Measurements from ENCODE around the gene SAP30L. TPM values are rescaled to one million over a fixed set of nuclear protein-coding genes. Genes with fewer than 3 reads are reported as not detected.

The SAP30L gene
- polyA plus RNA-seq, 3 donors, result 54.5 to 55.1 (median 54.5) TPM

DNA sequence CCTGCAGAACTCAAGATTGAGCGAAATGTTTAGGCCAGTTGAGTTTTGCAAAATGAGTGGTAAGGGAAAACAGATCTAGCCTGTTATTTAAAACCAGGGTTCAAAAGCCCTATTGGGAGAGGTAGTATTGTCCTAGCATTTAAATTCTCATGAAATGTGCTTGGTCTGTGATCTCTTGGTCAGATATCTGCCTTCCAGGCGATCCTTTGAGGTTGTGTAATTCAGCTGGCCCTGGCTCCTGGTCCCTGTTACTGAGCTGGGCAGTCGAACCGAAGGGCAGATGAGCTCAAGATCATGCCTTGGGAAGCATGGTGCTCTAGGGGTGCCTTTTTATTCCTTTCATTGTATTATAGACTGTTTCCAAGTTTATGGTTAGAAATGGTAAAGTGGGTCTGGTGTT is 14.4 kb downstream of the SAP30L start:
- DNase-seq (ENCODE audit: low read depth in 3 of 3, low spot score in 2 of 3), result no peak

DNA sequence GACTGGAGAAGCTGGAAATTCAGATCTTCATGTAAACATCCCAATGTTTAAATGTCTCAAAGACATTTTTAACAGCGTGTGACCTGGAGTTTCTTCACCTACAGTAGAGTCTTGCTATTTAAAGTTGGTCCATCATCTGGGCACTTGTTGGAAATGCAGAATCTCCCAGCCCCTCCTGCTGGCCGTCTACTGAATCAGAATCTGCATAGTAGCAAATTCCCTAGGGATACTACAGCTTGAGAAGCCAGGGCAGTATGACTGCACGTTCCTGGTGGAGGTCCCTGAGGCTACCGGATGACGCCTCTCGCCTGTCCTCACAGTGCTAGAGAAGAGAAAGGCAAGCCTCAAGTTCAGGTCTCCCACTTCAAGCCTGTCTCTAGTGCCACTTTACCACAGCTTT is 15.7 kb downstream of the SAP30L start:
- DNase-seq (ENCODE audit: low read depth in 3 of 3, low spot score in 2 of 3), result no peak

DNA sequence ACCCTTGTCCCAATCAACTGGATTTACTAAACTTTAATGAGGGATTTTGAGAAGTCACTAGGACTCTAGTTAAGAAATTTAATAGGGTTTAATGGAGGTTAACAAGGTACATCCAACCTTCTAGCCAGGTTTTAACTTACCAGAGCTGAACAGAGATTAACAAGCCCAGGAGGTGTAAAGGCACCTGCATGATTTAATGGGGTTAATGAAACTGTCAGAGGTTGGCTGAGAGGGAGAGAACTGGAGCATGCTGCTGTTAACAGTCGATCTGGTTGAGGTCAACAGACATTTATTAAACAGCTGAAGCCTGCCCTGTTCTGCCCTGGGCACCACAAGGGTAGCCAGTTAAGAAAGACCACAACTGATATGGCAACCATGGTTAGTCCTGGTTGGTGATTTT is 18.6 kb downstream of the SAP30L start:
- DNase-seq (ENCODE audit: low read depth in 3 of 3, low spot score in 2 of 3), result no peak

GRCh38 chr5:154465169-154465568 is 19.4 kb downstream of the SAP30L start:
- no peak for DNase-seq (ENCODE audit: low read depth in 3 of 3, low spot score in 2 of 3)

DNA sequence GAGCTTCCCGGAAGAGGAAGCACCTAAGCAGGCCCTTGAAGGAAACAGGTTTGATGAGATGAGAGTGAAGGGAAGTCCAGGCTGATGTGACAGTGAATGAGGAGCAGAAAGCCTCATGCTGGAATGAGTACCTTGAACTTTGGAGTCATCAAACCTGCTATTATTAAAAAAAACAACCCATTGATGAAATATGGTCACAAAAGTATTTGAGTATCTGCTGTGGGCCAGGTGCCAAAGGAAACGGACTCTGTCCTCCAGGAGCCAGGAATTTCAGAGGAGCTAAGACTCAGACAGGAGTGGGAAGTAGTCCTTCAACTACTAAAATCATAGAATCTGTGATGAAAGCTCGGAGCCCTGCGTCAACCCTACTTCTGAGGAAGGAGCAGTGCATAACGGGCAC is 20.4 kb downstream of the SAP30L start:
- DNase-seq (ENCODE audit: low read depth in 3 of 3, low spot score in 2 of 3), result no peak

DNA sequence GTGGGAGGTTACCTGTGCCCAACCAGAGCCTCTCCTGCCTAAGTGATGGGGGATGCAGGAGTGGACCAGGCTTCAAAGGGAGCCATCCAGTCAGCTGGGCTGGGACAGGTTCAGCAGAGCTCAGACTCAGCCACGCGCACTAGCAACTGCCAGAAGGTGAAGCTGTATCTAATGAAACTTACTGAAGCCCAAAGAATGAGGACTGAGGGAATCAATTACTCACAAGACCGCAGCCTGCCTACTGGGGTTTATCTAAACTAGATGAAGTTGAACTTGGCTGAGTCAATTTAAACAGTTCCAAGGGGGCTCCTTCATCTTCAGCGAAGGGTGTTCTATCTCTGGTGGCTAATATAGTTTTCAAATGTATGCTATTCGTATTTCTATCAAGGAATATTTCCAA is 20.9 kb downstream of the SAP30L start:
- no peak for DNase-seq (ENCODE audit: low read depth in 3 of 3, low spot score in 2 of 3)

DNA sequence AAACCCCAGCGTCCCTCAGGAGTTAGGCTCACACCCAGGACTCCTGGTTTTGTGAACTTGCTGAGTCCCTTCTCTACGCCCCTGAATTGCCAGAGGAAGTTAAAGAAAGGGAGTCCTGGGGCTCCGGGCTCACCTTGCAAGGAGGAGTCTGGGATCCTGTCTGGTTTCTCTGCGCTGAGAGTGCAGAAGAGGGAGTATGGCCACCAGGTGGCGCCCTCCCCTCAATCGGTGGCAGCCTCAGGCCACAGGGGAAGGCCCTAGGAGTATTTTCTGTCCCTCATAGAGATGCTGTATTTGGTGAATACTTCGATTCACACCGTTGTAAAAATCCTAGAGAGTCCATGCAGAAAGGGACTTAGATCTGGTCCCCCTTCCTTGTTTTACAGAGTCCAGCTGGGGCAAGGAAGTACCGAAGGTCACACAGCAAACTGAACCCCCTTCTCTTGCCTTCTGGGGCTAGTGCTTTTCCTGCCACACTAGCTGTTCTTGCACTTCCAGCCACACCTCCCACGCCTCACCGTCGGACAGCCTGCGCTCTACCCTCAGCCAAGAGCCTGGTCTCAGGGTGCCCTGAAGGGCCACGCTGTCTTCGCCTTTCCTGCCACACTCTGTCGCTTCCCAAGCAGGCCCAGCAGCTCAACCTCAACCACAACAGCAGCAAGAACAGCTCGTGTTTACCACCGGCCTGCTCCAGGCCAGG is 22.0 kb downstream of the SAP30L start:
- no peak for DNase-seq (ENCODE audit: low read depth in 3 of 3, low spot score in 2 of 3)

GRCh38 chr5:154470137-154470536 is 24.3 kb downstream of the SAP30L start:
- no peak for DNase-seq (ENCODE audit: low read depth in 3 of 3, low spot score in 2 of 3)

- DNase-seq (ENCODE audit: low read depth in 3 of 3, low spot score in 2 of 3), result no peak
Measured at GRCh38 chr5:154470947-154471870, 25.4 kb downstream of the SAP30L start.

- no peak for DNase-seq (ENCODE audit: low read depth in 3 of 3, low spot score in 2 of 3)
Measured at GRCh38 chr5:154472871-154473580, 27.2 kb downstream of the SAP30L start.

GRCh38 chr5:154473581-154474283 is 27.9 kb downstream of the SAP30L start:
- no peak for DNase-seq (ENCODE audit: low read depth in 3 of 3, low spot score in 2 of 3)

GRCh38 chr5:154474396-154475334 is 28.9 kb downstream of the SAP30L start:
- DNase-seq (ENCODE audit: low read depth in 3 of 3, low spot score in 2 of 3), result no peak

DNA sequence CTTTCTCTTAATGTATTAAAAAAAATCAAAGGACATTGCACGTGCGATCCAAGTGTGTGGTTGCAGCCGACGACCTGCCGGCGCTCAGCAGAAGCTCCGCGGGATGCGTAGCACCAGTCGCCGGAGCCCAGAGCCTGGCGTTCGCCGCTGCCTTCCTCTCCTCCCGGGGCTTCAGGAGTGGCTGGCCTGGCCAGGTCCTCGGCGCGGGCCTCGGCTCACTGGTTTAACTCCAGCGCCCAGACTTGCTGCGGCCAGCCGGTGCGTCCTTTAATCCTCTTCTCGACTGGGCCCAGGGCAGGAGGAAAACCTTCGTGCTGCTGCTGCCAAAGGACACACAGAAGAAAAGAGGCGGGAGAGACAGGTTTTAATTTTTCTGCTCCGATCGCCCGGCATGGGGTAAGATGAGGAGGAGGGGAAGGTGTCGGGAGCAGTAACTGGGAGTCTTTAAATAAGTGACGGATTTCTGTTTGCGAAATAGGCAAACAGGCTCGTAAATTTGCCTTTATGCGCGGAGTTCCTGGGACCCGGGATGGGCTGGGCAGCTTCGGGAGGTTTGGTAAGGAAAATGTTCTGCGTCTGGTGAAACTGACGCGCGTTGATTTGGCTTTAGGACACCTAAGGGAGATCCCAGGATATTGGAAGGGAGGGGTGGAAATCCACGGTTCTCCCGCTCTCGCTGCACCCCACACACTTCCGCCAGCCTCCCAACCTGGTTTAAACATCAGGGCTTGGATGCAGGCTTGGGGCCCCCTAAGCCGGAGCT is 30.0 kb downstream of the SAP30L start:
- DNase-seq (ENCODE audit: low read depth in 3 of 3, low spot score in 2 of 3), result no peak

- DNase-seq (ENCODE audit: low read depth in 3 of 3, low spot score in 2 of 3), result no peak
Measured at GRCh38 chr5:154476354-154477205, 30.8 kb downstream of the SAP30L start.

GRCh38 chr5:154477382-154478223 is 31.8 kb downstream of the SAP30L start:
- DNase-seq (ENCODE audit: low read depth in 3 of 3, low spot score in 2 of 3), result no peak

DNA sequence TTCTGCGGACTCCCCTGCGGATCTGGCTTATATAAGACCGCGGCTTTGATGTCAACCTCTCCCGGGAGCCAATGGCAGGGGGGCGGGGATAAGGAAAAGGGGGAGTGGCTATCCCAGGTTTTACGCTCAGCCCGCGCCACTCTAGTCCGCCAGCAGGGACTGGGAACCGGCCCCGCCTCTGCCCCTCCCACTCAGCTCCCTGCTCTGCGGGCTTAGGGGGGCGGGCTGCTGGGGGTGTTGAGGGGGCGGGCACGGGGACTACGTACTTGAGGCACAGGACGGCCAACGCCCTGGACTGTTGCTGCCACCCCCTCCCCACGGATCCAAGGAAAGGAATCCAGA is 32.4 kb downstream of the SAP30L start, which contains the start of gene HAND1:
TSS of gene HAND1 (minus strand) at position 4 of the 342 bp plus-strand sequence. CDS start 219 bp downstream, outside the sequence.
- DNase-seq (ENCODE audit: low read depth in 3 of 3, low spot score in 2 of 3), result no peak

GRCh38 chr5:154478752-154479159 is 33.0 kb downstream of the SAP30L start:
- DNase-seq (ENCODE audit: low read depth in 3 of 3, low spot score in 2 of 3), result no peak

All from right renal cortex interstitium (tissue), 3 donors.